Astrocyte (in vitro differentiated cells and primary cell): ENCODE measurements around the gene TFB1M. TPM values are rescaled to one million over a fixed set of nuclear protein-coding genes. Genes with fewer than 3 reads are reported as not detected.

Source experiments
- DNase-seq: peaks from one replicate; pipeline ENCODE4 v3.0.0-alpha.2; 2010; ENCODE audit warnings: low read depth
- FAIRE-seq: peaks from 2 replicates; lab custom pipeline; 2011; peaks lifted over from hg19 to GRCh38; lab: Jason Lieb, UNC
- H2AFZ ChIP-seq: 2 replicates; pipeline ENCODE4 v1.6.0; 2012; ENCODE audit warnings: low read depth, low read length, inconsistent platforms
- H3K27ac ChIP-seq: 2 replicates; pipeline ENCODE4 v1.5.1; 2011; ENCODE audit warnings: low read depth, low read length, inconsistent platforms
- H3K27me3 ChIP-seq: 2 replicates; pipeline ENCODE4 v1.6.0; 2011; ENCODE audit warnings: low read length, inconsistent platforms; ENCODE audit not compliant: insufficient read depth
- H3K36me3 ChIP-seq: 2 replicates; pipeline ENCODE4 v1.5.1; 2011; ENCODE audit warnings: low read length, inconsistent platforms; ENCODE audit not compliant: insufficient read depth
- H3K4me1 ChIP-seq: 2 replicates; pipeline ENCODE4 v1.5.1; 2011; ENCODE audit warnings: low read length, inconsistent platforms; ENCODE audit not compliant: insufficient read depth
- H3K4me2 ChIP-seq: 2 replicates; pipeline ENCODE4 v1.6.0; 2012; ENCODE audit warnings: low read length, inconsistent platforms
- H3K4me3 ChIP-seq: 2 replicates; pipeline ENCODE4 v1.5.1; 2011; ENCODE audit warnings: low read depth, mild to moderate bottlenecking, low read length, inconsistent platforms; ENCODE audit not compliant: insufficient read depth
- H3K79me2 ChIP-seq: 2 replicates; pipeline ENCODE4 v1.6.0; 2012; ENCODE audit warnings: mild to moderate bottlenecking, low read length, inconsistent platforms; ENCODE audit not compliant: insufficient read depth
- H3K9ac ChIP-seq: 2 replicates; pipeline ENCODE4 v1.6.0; 2012; ENCODE audit warnings: mild to moderate bottlenecking, low read length, inconsistent platforms
- H3K9me3 ChIP-seq: 2 replicates; pipeline ENCODE4 v1.5.1; 2012; ENCODE audit warnings: low read depth, mild to moderate bottlenecking, low read length, inconsistent platforms; ENCODE audit not compliant: insufficient read depth
- H4K20me1 ChIP-seq: 2 replicates; pipeline ENCODE4 v1.6.0; 2012; ENCODE audit warnings: low read length, inconsistent platforms; ENCODE audit not compliant: insufficient read depth
- H3K27ac Mint-ChIP-seq: one replicate; pipeline ENCODE4 v1.8.0; 2021; ENCODE audit warnings: mild to moderate bottlenecking, mixed read lengths; ENCODE audit not compliant: unreplicated experiment
- H3K27me3 Mint-ChIP-seq: one replicate; pipeline ENCODE4 v1.8.0; 2021; ENCODE audit warnings: low read depth, mixed read lengths; ENCODE audit not compliant: unreplicated experiment
- H3K36me3 Mint-ChIP-seq: one replicate; pipeline ENCODE4 v1.8.0; 2021; ENCODE audit warnings: low read depth, mixed read lengths; ENCODE audit not compliant: unreplicated experiment
- H3K4me1 Mint-ChIP-seq: one replicate; pipeline ENCODE4 v1.8.0; 2021; ENCODE audit warnings: low read depth, mixed read lengths; ENCODE audit not compliant: unreplicated experiment
- H3K4me3 Mint-ChIP-seq: one replicate; pipeline ENCODE4 v1.8.0; 2021; ENCODE audit warnings: mild to moderate bottlenecking, moderate library complexity, mixed read lengths; ENCODE audit not compliant: unreplicated experiment
- H3K9me3 Mint-ChIP-seq: one replicate; pipeline ENCODE4 v1.8.0; 2021; ENCODE audit warnings: mild to moderate bottlenecking, mixed read lengths; ENCODE audit not compliant: unreplicated experiment
- CTCF ChIP-seq: IDR thresholded peaks from 2 replicates; pipeline ENCODE4 v1.5.1; 2011; ENCODE audit warnings: low read depth, mild to moderate bottlenecking, inconsistent platforms, low read length, moderate library complexity; ENCODE audit not compliant: insufficient read depth
- EZH2 ChIP-seq: IDR thresholded peaks from 2 replicates; pipeline ENCODE4 v1.6.1; 2012; ENCODE audit warnings: mild to moderate bottlenecking, low read length, inconsistent platforms; ENCODE audit not compliant: insufficient read depth
- total RNA-seq: library from RNA; stranded (reverse); gene quantifications from 2 replicates; pipeline ENCODE4 v1.2.1, GENCODE V29; 2021

The TFB1M gene
- total RNA-seq, 1 donor from 2014 or later: 24.1 TPM

GRCh38 chr6:155347800-155348199 is 33.5 kb upstream of the TFB1M start:
- TF ChIP-seq CTCF (no peak), EZH2 (no peak)
- H3K9me3 ChIP-seq: no peaks in the 10 kb centered on the region
- no peak overlapping the region for H3K27ac ChIP-seq
- H3K4me2 ChIP-seq: no peak overlapping the region
- FAIRE-seq (no peak), DNase-seq (no peak)
- no peaks in the 10 kb centered on the region for H3K4me1 Mint-ChIP-seq
- H3K27me3 Mint-ChIP-seq: no peaks in the 10 kb centered on the region
- no peak overlapping the region for H3K27ac Mint-ChIP-seq
- H2AFZ ChIP-seq: no peak overlapping the region
- peaks cover 27% of the 10 kb centered on the region for H3K9me3 Mint-ChIP-seq
- no peaks in the 10 kb centered on the region for H3K27me3 ChIP-seq
- peaks cover 2% of the 10 kb centered on the region for H3K36me3 Mint-ChIP-seq
- H4K20me1 ChIP-seq: no peaks in the 10 kb centered on the region
- no peak overlapping the region for H3K4me3 ChIP-seq
- H3K9ac ChIP-seq: no peak overlapping the region
- H3K36me3 ChIP-seq: no peaks in the 10 kb centered on the region
- H3K4me1 ChIP-seq: no peaks in the 10 kb centered on the region
- H3K79me2 ChIP-seq: no peaks in the 10 kb centered on the region
- H3K4me3 Mint-ChIP-seq: no peak overlapping the region

GRCh38 chr6:155346957-155347356 is 32.7 kb upstream of the TFB1M start:
- Histone ChIP-seq H3K4me2 (no peak overlapping the region), H3K9me3 (no peaks in the 10 kb centered on the region), H3K4me1 (no peaks in the 10 kb centered on the region), H2AFZ (no peak overlapping the region), H3K79me2 (no peaks in the 10 kb centered on the region), H3K36me3 (no peaks in the 10 kb centered on the region), H3K9ac (no peak overlapping the region), H3K27me3 (no peaks in the 10 kb centered on the region), H3K4me3 (no peak overlapping the region), H3K27ac (no peak overlapping the region), H4K20me1 (no peaks in the 10 kb centered on the region)
- Mint-ChIP-seq H3K9me3 (peaks cover 27% of the 10 kb centered on the region), H3K27ac (no peak overlapping the region), H3K4me3 (no peak overlapping the region), H3K36me3 (peaks cover 2% of the 10 kb centered on the region), H3K27me3 (no peaks in the 10 kb centered on the region), H3K4me1 (no peaks in the 10 kb centered on the region)
- no peak for FAIRE-seq
- no peak for DNase-seq
- no peak for TF ChIP-seq EZH2
- no peak for TF ChIP-seq CTCF

GRCh38 chr6:155344341-155345006 is 30.2 kb upstream of the TFB1M start:
- Histone ChIP-seq H3K9me3 (no peaks in the 10 kb centered on the region), H3K4me3 (no peak overlapping the region), H3K27ac (no peak overlapping the region), H3K36me3 (no peaks in the 10 kb centered on the region), H4K20me1 (no peaks in the 10 kb centered on the region), H3K79me2 (no peaks in the 10 kb centered on the region), H3K27me3 (no peaks in the 10 kb centered on the region), H2AFZ (no peak overlapping the region), H3K4me1 (peaks cover 13% of the 10 kb centered on the region), H3K4me2 (no peak overlapping the region), H3K9ac (no peak overlapping the region)
- peaks cover 5% of the 10 kb centered on the region for H3K4me1 Mint-ChIP-seq
- H3K4me3 Mint-ChIP-seq: no peak overlapping the region
- TF ChIP-seq CTCF (no peak), EZH2 (no peak)
- peaks cover 2% of the 10 kb centered on the region for H3K36me3 Mint-ChIP-seq
- no peak overlapping the region for H3K27ac Mint-ChIP-seq
- FAIRE-seq (no peak), DNase-seq (no peak)
- no peaks in the 10 kb centered on the region for H3K27me3 Mint-ChIP-seq
- H3K9me3 Mint-ChIP-seq: peaks cover 30% of the 10 kb centered on the region
